ENCODE data around the gene TSPAN9.

- no peak for TF ChIP-seq CTCF (conservative IDR thresholded peaks at IDR 0.05; ENCODE audit: low read depth in 2 of 2)
- TF ChIP-seq POLR2AphosphoS5 (IDR thresholded peaks at IDR 0.05; ENCODE audit: low read depth): no peak
- no peak for TF ChIP-seq EZH2 (IDR thresholded peaks at IDR 0.05; ENCODE audit: low read depth, unreplicated experiment)
These were observed 217.3 kb downstream of the TSPAN9 start for GRCh38 chr12:3294481-3294911.
